A549 treated with DMSO at 1 μM for 4 hours (cell line): ENCODE data around the gene MTFR1L. TPM values are rescaled to one million over a fixed set of nuclear protein-coding genes. Genes with fewer than 3 reads are reported as not detected.

Source experiments
- total RNA-seq: library from RNA; stranded (reverse); fragments of 200-300 nt; extraction: Qiagen RNA extraction; gene quantifications from 5 replicates; pipeline ENCODE4 v1.2.3, GENCODE V29; 2022; ENCODE audit warnings: low read depth

MTFR1L gene
- total RNA-seq = 22.1 to 25.6 TPM (median 23.5 TPM) in 5 replicates

DNA sequence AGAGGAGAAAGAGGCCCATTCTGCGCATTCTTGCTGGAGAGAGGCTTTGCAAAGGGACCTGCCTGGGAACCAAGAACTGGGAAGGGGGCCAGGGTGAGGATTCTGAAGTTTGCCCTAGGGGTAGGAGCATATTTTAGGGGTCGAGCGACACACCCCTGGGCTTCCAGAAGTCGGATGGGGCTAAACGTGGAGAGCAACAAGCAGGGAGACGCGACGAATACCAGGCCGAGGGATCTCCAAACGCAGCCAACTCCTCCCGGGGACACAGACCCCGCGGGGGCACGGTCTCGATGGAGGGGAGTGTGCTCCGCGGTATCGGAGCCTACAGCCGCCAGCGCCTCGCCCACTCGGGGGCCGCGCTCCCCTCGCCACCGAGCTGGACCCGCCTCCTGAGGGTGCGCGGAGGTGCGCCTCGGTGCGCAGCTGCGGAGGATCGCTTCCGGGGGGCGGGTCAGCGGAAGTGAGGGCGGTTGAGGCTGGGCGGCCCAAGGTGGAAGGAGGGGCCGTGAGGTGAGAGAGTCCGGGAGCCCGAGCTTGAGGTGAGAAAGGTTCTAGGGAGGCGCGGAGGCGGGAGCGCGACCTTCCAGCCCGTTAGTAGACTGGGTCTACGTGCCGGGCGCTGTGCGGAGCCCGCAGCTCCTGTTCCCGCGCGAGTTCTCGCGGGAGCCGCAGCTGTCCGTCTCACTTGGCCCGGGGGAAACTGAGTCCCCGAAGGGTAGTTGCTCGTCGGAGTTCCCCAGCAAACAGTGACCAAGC lies at the start of gene MTFR1L:
Gene MTFR1L, plus strand, starts transcription at position 464 of the 756 bp plus-strand sequence. CDS start 3,151 bp downstream, outside the sequence.

DNA sequence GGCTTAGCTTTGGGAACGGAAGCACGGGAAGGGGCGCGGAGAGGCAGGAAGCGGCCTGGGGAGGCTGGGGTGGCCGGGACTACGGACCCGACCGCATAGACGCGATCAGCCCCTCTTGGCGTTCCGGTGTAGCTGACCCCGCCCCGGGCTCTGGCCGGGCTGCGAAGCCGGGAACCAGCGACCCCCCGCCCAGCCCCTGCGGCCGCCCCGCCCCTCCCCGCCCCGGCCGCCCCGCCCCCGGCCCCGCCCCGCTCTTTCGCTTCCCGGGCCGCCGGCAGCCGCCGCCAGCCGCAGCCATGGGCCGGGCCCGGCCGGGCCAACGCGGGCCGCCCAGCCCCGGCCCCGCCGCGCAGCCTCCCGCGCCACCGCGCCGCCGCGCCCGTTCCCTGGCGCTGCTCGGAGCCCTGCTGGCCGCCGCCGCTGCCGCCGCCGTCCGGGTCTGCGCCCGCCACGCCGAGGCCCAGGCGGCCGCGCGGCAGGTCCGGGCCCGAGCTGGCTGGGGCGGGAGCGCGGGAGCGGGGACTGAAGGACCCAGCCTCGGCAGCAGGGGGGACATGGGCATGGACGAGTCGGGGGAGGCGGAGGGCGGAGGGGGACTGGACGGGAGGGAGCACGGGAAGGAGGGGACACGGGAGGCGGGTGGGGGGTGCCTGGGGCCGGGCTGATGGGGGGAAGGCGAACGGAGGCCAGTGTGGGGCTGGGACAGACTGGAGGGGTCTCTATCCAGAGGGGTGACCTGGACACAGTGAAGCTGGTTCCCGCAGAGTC lies 19.6 kb upstream of the MTFR1L start, which contains the start of gene SELENON:
Gene SELENON, plus strand, starts transcription at position 259 of the 768 bp plus-strand sequence. Its CDS starts 38 bp downstream, at position 297.

DNA sequence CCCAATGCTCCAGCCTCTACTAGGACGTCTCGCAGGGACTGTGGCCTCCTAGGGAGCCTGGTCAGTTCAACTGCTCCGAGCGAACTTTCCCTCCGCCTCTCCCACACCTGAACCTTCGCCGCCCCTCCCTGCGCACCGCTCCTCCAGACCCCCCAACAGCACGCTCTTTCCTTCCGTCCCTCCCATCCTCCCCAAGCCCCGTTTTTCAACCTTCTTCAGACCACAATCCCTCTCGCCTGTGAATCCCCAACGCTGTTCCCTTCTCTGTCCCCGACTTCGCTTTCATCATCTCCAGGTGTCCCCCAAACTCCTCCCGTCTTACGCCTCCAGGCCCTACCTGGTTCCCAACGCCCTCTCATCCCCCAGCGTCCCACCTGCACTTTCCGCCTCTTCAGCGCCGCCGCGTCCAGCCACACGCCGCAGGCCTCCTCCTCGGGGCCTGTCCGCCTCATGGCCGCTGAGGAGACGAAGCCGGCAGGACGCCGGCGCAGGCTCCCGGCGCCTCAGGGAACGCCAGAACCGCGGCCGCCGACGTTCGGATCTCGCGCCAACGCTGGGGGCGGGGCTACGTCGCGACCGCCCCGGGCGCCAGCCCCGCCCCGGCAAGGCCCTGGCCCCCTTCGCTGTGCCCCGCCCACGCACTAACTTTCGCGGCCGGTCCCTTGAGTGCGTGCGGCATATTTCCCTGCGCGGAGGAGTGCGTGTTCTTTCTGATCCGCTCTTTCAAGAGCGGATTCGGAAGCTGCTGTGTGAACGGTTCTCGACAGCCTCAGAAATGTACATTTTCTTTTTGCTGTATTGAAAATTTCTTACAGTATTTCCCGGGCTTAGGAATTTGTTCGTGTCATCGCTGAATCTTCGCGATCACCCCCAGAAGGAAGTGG lies 39.4 kb downstream of the MTFR1L start, which contains the start of gene AUNIP:
Gene AUNIP, minus strand, starts transcription at position 552 of the 884 bp plus-strand sequence. Its CDS starts 100 bp downstream, at position 452.

DNA sequence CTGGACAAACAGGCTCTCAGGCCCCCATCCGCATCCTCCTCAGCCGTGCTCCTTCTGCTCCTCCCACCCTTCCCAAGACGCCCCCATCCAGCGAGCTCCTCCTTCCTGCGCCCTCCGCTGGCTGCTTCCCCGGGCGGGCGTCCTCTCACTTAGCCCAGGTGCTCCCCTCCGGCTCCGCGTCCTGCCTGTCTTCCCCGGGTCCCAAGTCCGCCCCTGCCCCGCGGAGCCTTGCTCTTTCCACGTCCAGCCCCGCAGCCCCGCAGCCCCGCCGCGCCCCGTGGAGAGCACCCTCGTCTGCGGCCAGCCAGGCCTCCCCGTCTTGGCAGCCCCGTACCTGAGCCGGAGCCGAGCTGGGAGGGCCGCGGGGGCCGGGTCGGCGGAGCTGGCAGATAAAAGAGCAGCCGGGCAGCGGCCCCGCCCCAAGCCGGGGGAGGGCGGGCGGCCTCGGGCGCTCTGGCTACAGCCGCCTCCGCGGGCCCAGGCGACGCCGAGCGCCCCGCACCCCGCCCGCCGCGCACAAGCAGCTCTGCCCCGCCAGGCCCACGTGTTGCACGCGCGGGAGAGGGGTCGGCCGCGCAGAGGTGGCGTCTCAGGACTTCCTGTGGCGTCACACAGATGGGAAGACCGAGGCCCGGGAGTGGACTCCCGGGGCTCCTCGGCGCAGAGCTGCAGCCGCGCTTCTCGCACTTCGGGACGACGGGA lies 55.6 kb downstream of the MTFR1L start, which contains the start of gene PAQR7:
Gene PAQR7, minus strand, starts transcription at position 555 of the 702 bp plus-strand sequence. CDS start 11,869 bp downstream, outside the sequence.

Other genes with a start within 250 kb of the MTFR1L start
- 0.21 to 0.30 TPM (median 0.24 TPM) in 5 replicates for gene MAN1C1, start 203.2 kb upstream of the MTFR1L start, total RNA-seq
- 59.5 to 69.1 TPM (median 59.8 TPM) in 5 replicates for gene SELENON, start 19.8 kb upstream of the MTFR1L start, total RNA-seq
- 6.0 to 8.5 TPM (median 6.3 TPM) in 5 replicates for gene AUNIP, start 39.5 kb downstream of the MTFR1L start, total RNA-seq
- 2.7 to 3.9 TPM (median 3.7 TPM) in 5 replicates for gene PAQR7, start 55.8 kb downstream of the MTFR1L start, total RNA-seq
- gene STMN1, start 86.5 kb downstream of the MTFR1L start, total RNA-seq = 182 to 214 TPM (median 210 TPM) in 5 replicates
- gene PAFAH2, start 178.1 kb downstream of the MTFR1L start, total RNA-seq = 7.3 to 9.8 TPM (median 8.0 TPM) in 5 replicates
- 0.02 TPM in 1 of 5 replicates, not detected in the others for gene EXTL1, start 201.8 kb downstream of the MTFR1L start, total RNA-seq
- 0.05 to 0.11 TPM (median 0.06 TPM) in 4 of 5 replicates, not detected in the other for gene SLC30A2, start 226.2 kb downstream of the MTFR1L start, total RNA-seq
- not detected in 5 replicates for gene TRIM63, start 247.7 kb downstream of the MTFR1L start, total RNA-seq